HepG2 (cell line): ENCODE data around the gene GFOD1. TPM values are rescaled to one million over a fixed set of nuclear protein-coding genes. Genes with fewer than 3 reads are reported as not detected.

ENCODE experiments used
- HOXA7 ChIP-seq: sonication (generic); formaldehyde crosslinking; IDR thresholded peaks from 2 replicates; pipeline ENCODE4 v1.8.1; 2022; ENCODE audit warnings: mild to moderate bottlenecking, missing genetic modification reagents, moderate library complexity
- IRX3 ChIP-seq: sonication (generic); formaldehyde crosslinking; IDR thresholded peaks from 2 replicates; pipeline ENCODE4 v1.8.1; 2023; ENCODE audit warnings: mild to moderate bottlenecking, low read depth, missing genetic modification reagents, borderline replicate concordance
- MBD4 ChIP-seq: IDR thresholded peaks from 2 replicates; pipeline ENCODE4 v1.6.1; 2012; ENCODE audit warnings: low read length, inconsistent platforms, borderline replicate concordance
- NFE2L1 ChIP-seq: sonication (generic); formaldehyde crosslinking; IDR thresholded peaks from 2 replicates; pipeline ENCODE4 v1.4.0; 2020; ENCODE audit warnings: missing genetic modification reagents, mild to moderate bottlenecking, borderline replicate concordance
- NONO ChIP-seq, 2 experiments: fragments of 450-650 bp in 1 of 2; sonication (generic) in 1 of 2; formaldehyde crosslinking in 1 of 2; IDR thresholded peaks in 1 of 2; conservative IDR thresholded peaks in 1 of 2; 2 replicates each; pipeline versions ENCODE4 v1.6.1 to v1.8.0; 2017 to 2022; ENCODE audit warnings: mild to moderate bottlenecking in 1 of 2, missing genetic modification reagents in 1 of 2, moderate library complexity in 1 of 2
- PCBP1 ChIP-seq: fragments of 200-400 bp; formaldehyde crosslinking; IDR thresholded peaks from 2 replicates; pipeline ENCODE4 v1.6.1; 2017; ENCODE audit warnings: mild to moderate bottlenecking, low read depth, low read length, borderline replicate concordance
- RXRA ChIP-seq: sonication (generic); formaldehyde crosslinking; IDR thresholded peaks from 2 replicates; pipeline ENCODE4 v1.5.1; 2020; ENCODE audit warnings: missing genetic modification reagents
- SMARCC2 ChIP-seq: fragments of 450-650 bp; IDR thresholded peaks from 2 replicates; pipeline ENCODE4 v1.6.1; 2017; ENCODE audit warnings: antibody characterized with exemption, mild to moderate bottlenecking
- SNAI1 ChIP-seq: sonication (generic); formaldehyde crosslinking; IDR thresholded peaks from 2 replicates; pipeline ENCODE4 v1.5.0; 2020; ENCODE audit warnings: mild to moderate bottlenecking, missing genetic modification reagents, borderline replicate concordance
- TRIM24 ChIP-seq: sonication (generic); formaldehyde crosslinking; IDR thresholded peaks from 2 replicates; pipeline ENCODE4 v1.8.0; 2022; ENCODE audit warnings: mild to moderate bottlenecking, missing genetic modification reagents
- YY1 ChIP-seq: IDR thresholded peaks from 2 replicates; pipeline ENCODE4 v1.6.1; 2011; ENCODE audit warnings: low read length, low read depth, moderate library complexity, mild to moderate bottlenecking; ENCODE audit not compliant: insufficient read depth, insufficient replicate concordance
- ZNF121 ChIP-seq: sonication (generic); formaldehyde crosslinking; IDR thresholded peaks from 2 replicates; pipeline ENCODE4 v1.5.0; 2020; ENCODE audit warnings: mild to moderate bottlenecking, missing genetic modification reagents
- ZNF180 ChIP-seq: sonication (generic); formaldehyde crosslinking; IDR thresholded peaks from 2 replicates; pipeline ENCODE4 v1.4.0; 2020; ENCODE audit warnings: low read depth, missing genetic modification reagents, borderline replicate concordance
- ZNF232 ChIP-seq: sonication (generic); formaldehyde crosslinking; IDR thresholded peaks from 2 replicates; pipeline ENCODE4 v1.4.0; 2020; ENCODE audit warnings: missing genetic modification reagents, borderline replicate concordance
- polyA plus RNA-seq, 8 experiments: library from polyadenylated mRNA; depleted of rRNA in 3 of 8; stranded (reverse) in 7 of 8; unstranded in 1 of 8; fragments of >200 nt; fragmentation: Illumina TruSeq in 4 of 8; extraction: Trizol in 4 of 8; gene quantifications; 2 replicates each; pipeline versions ENCODE4 v1.2.1 to v1.2.3, GENCODE V29; 2011 to 2016; ENCODE audit warnings: low read depth in 4 of 8, missing spikeins in 1 of 8, mixed read lengths in 1 of 8; ENCODE audit not compliant: insufficient read depth in 1 of 8
- total RNA-seq, 5 experiments: library from RNA; depleted of rRNA; stranded (reverse); fragments of >200 nt; fragmentation: Illumina TruSeq; extraction: Trizol; gene quantifications; 2 replicates each; pipeline ENCODE4 v1.2.3, GENCODE V29; 2016; ENCODE audit warnings: low read depth in 1 of 5
- TF ChIP-seq, protein P1 (sequence below): sonication (generic); formaldehyde crosslinking; IDR thresholded peaks from 2 replicates; pipeline ENCODE4 v1.4.0; 2020; ENCODE audit warnings: missing genetic modification reagents
- TF ChIP-seq, protein P2 (sequence below): sonication (generic); formaldehyde crosslinking; IDR thresholded peaks from 2 replicates; pipeline ENCODE4 v1.4.0; 2020; ENCODE audit warnings: missing genetic modification reagents
- TF ChIP-seq, protein P3 (sequence below): sonication (generic); formaldehyde crosslinking; IDR thresholded peaks from 2 replicates; pipeline ENCODE4 v1.8.0; 2022; ENCODE audit warnings: mild to moderate bottlenecking, missing genetic modification reagents
- TF ChIP-seq, protein P4 (sequence below): sonication (generic); formaldehyde crosslinking; IDR thresholded peaks from 2 replicates; pipeline ENCODE4 v1.4.0; 2020; ENCODE audit warnings: mild to moderate bottlenecking, low read depth, missing genetic modification reagents

GFOD1 gene
- total and polyA plus RNA-seq, 2 of the 13 experiments (the other 11 are each of a cell fraction or from before 2014, with no cell fraction given), result 1.9 to 6.4 TPM

DNA sequence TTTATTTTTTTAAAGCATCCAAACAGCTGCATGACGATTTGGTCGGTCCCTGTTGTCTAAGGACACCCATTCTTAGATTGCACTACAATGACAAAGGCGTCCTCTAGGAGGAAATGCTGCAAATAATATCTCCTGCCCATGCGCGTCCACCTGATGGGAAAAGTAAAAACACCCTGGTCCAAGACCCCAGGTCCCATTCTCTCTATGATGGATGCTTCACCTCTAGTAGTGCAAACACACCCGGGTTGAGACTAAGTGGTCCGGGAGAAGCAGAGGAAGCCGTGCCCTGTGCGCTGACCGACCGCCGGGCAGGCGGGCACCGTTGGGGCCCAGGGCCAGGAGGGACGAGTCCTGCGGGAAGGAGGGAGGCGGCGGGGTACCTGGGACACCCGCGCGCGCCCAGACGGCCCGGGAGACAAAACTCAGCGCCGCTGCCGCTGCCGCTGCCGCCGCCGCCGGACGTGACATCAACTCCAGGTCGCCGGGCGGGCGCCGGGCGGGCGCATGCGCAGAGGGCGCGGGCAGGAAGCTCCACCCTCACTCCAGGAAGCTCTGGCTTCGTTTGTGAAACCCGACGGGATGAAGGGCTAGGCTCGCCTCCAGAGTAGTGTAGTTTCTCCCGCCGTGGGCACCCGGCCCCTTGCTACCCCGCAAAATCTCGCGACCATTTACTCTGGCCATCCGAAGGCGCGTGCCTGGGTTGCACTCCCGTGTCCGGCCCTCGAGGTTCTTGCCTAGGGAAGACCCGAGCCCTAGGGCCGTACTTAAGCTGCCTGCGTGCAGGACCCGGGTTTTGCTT is 159.1 kb downstream of the GFOD1 start, which contains the start of gene TBC1D7 (continued):
- TF ChIP-seq, protein P1, sequence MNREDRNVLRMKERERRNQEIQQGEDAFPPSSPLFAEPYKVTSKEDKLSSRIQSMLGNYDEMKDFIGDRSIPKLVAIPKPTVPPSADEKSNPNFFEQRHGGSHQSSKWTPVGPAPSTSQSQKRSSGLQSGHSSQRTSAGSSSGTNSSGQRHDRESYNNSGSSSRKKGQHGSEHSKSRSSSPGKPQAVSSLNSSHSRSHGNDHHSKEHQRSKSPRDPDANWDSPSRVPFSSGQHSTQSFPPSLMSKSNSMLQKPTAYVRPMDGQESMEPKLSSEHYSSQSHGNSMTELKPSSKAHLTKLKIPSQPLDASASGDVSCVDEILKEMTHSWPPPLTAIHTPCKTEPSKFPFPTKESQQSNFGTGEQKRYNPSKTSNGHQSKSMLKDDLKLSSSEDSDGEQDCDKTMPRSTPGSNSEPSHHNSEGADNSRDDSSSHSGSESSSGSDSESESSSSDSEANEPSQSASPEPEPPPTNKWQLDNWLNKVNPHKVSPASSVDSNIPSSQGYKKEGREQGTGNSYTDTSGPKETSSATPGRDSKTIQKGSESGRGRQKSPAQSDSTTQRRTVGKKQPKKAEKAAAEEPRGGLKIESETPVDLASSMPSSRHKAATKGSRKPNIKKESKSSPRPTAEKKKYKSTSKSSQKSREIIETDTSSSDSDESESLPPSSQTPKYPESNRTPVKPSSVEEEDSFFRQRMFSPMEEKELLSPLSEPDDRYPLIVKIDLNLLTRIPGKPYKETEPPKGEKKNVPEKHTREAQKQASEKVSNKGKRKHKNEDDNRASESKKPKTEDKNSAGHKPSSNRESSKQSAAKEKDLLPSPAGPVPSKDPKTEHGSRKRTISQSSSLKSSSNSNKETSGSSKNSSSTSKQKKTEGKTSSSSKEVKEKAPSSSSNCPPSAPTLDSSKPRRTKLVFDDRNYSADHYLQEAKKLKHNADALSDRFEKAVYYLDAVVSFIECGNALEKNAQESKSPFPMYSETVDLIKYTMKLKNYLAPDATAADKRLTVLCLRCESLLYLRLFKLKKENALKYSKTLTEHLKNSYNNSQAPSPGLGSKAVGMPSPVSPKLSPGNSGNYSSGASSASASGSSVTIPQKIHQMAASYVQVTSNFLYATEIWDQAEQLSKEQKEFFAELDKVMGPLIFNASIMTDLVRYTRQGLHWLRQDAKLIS, result 0 out of 2 replicates have a peak, but pooled peaks have one; percentile 76
- 0 out of 2 replicates have a peak, but pooled peaks have one; percentile 32 for TF ChIP-seq ZNF180
- TF ChIP-seq, protein P2, sequence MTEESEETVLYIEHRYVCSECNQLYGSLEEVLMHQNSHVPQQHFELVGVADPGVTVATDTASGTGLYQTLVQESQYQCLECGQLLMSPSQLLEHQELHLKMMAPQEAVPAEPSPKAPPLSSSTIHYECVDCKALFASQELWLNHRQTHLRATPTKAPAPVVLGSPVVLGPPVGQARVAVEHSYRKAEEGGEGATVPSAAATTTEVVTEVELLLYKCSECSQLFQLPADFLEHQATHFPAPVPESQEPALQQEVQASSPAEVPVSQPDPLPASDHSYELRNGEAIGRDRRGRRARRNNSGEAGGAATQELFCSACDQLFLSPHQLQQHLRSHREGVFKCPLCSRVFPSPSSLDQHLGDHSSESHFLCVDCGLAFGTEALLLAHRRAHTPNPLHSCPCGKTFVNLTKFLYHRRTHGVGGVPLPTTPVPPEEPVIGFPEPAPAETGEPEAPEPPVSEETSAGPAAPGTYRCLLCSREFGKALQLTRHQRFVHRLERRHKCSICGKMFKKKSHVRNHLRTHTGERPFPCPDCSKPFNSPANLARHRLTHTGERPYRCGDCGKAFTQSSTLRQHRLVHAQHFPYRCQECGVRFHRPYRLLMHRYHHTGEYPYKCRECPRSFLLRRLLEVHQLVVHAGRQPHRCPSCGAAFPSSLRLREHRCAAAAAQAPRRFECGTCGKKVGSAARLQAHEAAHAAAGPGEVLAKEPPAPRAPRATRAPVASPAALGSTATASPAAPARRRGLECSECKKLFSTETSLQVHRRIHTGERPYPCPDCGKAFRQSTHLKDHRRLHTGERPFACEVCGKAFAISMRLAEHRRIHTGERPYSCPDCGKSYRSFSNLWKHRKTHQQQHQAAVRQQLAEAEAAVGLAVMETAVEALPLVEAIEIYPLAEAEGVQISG (CRISPR knock-in tag), result peak; percentile 91
- TF ChIP-seq MBD4, result no peak
- peak; percentile 83; the same call in 1 of the 2 replicates for TF ChIP-seq NFE2L1
- TF ChIP-seq YY1, result peak; percentile 71
- TF ChIP-seq RXRA, result peak; percentile 69
- TF ChIP-seq SNAI1 (CRISPR knock-in tag), result no peak
- no peak for TF ChIP-seq TRIM24 (CRISPR knock-in tag)
- peak; percentile 69; the same call in 1 of the 2 replicates for TF ChIP-seq ZNF121 (CRISPR knock-in tag)
- TF ChIP-seq, protein P3, sequence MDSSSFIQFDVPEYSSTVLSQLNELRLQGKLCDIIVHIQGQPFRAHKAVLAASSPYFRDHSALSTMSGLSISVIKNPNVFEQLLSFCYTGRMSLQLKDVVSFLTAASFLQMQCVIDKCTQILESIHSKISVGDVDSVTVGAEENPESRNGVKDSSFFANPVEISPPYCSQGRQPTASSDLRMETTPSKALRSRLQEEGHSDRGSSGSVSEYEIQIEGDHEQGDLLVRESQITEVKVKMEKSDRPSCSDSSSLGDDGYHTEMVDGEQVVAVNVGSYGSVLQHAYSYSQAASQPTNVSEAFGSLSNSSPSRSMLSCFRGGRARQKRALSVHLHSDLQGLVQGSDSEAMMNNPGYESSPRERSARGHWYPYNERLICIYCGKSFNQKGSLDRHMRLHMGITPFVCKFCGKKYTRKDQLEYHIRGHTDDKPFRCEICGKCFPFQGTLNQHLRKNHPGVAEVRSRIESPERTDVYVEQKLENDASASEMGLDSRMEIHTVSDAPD (CRISPR knock-in tag), result 0 out of 2 replicates have a peak, but pooled peaks have one; percentile 33
- no peak; the same call in 1 of the 2 replicates for TF ChIP-seq ZNF232 (CRISPR knock-in tag)
- no peak for TF ChIP-seq NONO (IDR thresholded peaks at IDR 0.05)
- peak; percentile 74 for TF ChIP-seq NONO (CRISPR knock-in tag; conservative IDR thresholded peaks at IDR 0.05)
- TF ChIP-seq HOXA7 (CRISPR knock-in tag), result no peak
- TF ChIP-seq IRX3, result peak; percentile 79; the same call in 1 of the 2 replicates
- TF ChIP-seq PCBP1, result no peak
- TF ChIP-seq SMARCC2, result no peak
- TF ChIP-seq, protein P4, sequence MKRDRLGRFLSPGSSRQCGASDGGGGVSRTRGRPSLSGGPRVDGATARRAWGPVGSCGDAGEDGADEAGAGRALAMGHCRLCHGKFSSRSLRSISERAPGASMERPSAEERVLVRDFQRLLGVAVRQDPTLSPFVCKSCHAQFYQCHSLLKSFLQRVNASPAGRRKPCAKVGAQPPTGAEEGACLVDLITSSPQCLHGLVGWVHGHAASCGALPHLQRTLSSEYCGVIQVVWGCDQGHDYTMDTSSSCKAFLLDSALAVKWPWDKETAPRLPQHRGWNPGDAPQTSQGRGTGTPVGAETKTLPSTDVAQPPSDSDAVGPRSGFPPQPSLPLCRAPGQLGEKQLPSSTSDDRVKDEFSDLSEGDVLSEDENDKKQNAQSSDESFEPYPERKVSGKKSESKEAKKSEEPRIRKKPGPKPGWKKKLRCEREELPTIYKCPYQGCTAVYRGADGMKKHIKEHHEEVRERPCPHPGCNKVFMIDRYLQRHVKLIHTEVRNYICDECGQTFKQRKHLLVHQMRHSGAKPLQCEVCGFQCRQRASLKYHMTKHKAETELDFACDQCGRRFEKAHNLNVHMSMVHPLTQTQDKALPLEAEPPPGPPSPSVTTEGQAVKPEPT (CRISPR knock-in tag), result peak; percentile 67; the same call in 1 of the 2 replicates
